Osteoblast (primary cell): Measurements from ENCODE around the gene PIEZO1. TPM values are rescaled to one million over a fixed set of nuclear protein-coding genes. Genes with fewer than 3 reads are reported as not detected.

Source experiments
- DNase-seq: peaks from one replicate; pipeline ENCODE4 v3.0.0; 2011; ENCODE audit warnings: low spot score, mixed read lengths; ENCODE audit not compliant: insufficient read length; ENCODE audit errors: missing footprints
- H2AFZ ChIP-seq: 2 replicates; pipeline ENCODE4 v1.6.0; 2011; ENCODE audit warnings: mild to moderate bottlenecking, low read length
- H3K27ac ChIP-seq: 2 replicates; pipeline ENCODE4 v1.5.1; 2011; ENCODE audit warnings: mild to moderate bottlenecking, low read depth, low read length, moderate library complexity
- H3K27me3 ChIP-seq: 2 replicates; pipeline ENCODE4 v1.6.0; 2012; ENCODE audit warnings: mild to moderate bottlenecking, control low read depth, inconsistent platforms, low read length, moderate library complexity; ENCODE audit not compliant: insufficient read depth
- H3K36me3 ChIP-seq: 2 replicates; pipeline ENCODE4 v1.5.1; 2011; ENCODE audit warnings: mild to moderate bottlenecking, low read length, control low read depth, moderate library complexity; ENCODE audit not compliant: insufficient read depth
- H3K4me1 ChIP-seq: 2 replicates; pipeline ENCODE4 v1.5.1; 2011; ENCODE audit warnings: mild to moderate bottlenecking, low read length, control low read depth, moderate library complexity; ENCODE audit not compliant: insufficient read depth
- H3K4me2 ChIP-seq: 2 replicates; pipeline ENCODE4 v1.6.0; 2011; ENCODE audit warnings: mild to moderate bottlenecking, low read length; ENCODE audit not compliant: insufficient read depth
- H3K4me3 ChIP-seq: fragments of 200-600 bp; sonication (generic); 3 replicates; pipeline ENCODE4 v1.5.1; 2012; ENCODE audit warnings: mild to moderate bottlenecking, low read length, inconsistent platforms; ENCODE audit not compliant: insufficient read depth
- H3K79me2 ChIP-seq: 2 replicates; pipeline ENCODE4 v1.6.0; 2012; ENCODE audit warnings: mild to moderate bottlenecking, low read length, control low read depth, inconsistent platforms; ENCODE audit not compliant: insufficient read depth
- H3K9me3 ChIP-seq: 2 replicates; pipeline ENCODE4 v1.5.1; 2011; ENCODE audit warnings: low read depth, low read length, control low read depth
- H4K20me1 ChIP-seq: 2 replicates; pipeline ENCODE4 v1.6.0; 2012; ENCODE audit warnings: mild to moderate bottlenecking, low read length, control low read depth; ENCODE audit not compliant: insufficient read depth
- CTCF ChIP-seq: IDR thresholded peaks from 2 replicates; pipeline ENCODE4 v1.5.1; 2011; ENCODE audit warnings: mild to moderate bottlenecking, low read depth, low read length, moderate library complexity; ENCODE audit errors: extremely low read depth
- total RNA-seq: library from RNA; depleted of rRNA; stranded (reverse); fragments of >200 nt; gene quantifications from 2 replicates; pipeline ENCODE4 v1.2.3, GENCODE V29; 2012

The PIEZO1 gene
- total RNA-seq, 1 donor = 207 TPM

- Histone ChIP-seq H3K79me2 (peaks cover 90% of the 10 kb centered on the region), H3K27ac (no peak overlapping the region), H3K4me3 (no peak overlapping the region), H3K36me3 (peaks cover 4% of the 10 kb centered on the region), H3K27me3 (no peaks in the 10 kb centered on the region), H3K9me3 (no peaks in the 10 kb centered on the region), H4K20me1 (peaks cover 68% of the 10 kb centered on the region), H2AFZ (no peak overlapping the region), H3K4me1 (peaks cover 26% of the 10 kb centered on the region), H3K4me2 (no peak overlapping the region)
- no peak for TF ChIP-seq CTCF
- no peak for DNase-seq
These were observed 32.5 kb downstream of the PIEZO1 start for GRCh38 chr16:88752386-88753002.

GRCh38 chr16:88750854-88751253 lies 34.2 kb downstream of the PIEZO1 start:
- peaks cover 24% of the 10 kb centered on the region for H3K4me1 ChIP-seq
- H3K79me2 ChIP-seq = peaks cover 94% of the 10 kb centered on the region
- H3K27ac ChIP-seq = no peak overlapping the region
- peaks cover 4% of the 10 kb centered on the region for H3K36me3 ChIP-seq
- no peak overlapping the region for H3K4me3 ChIP-seq
- no peak for DNase-seq
- no peaks in the 10 kb centered on the region for H3K27me3 ChIP-seq
- TF ChIP-seq CTCF = no peak
- no peaks in the 10 kb centered on the region for H3K9me3 ChIP-seq
- peaks cover 72% of the 10 kb centered on the region for H4K20me1 ChIP-seq
- H3K4me2 ChIP-seq = no peak overlapping the region
- H2AFZ ChIP-seq = no peak overlapping the region

- no peaks in the 10 kb centered on the region for H3K27me3 ChIP-seq
- no peak for TF ChIP-seq CTCF
- peaks cover 4% of the 10 kb centered on the region for H3K36me3 ChIP-seq
- no peak overlapping the region for H3K4me3 ChIP-seq
- DNase-seq = no peak
- H3K79me2 ChIP-seq = peaks cover 89% of the 10 kb centered on the region
- H3K9me3 ChIP-seq = no peaks in the 10 kb centered on the region
- H3K4me1 ChIP-seq = peaks cover 9% of the 10 kb centered on the region
- H3K4me2 ChIP-seq = no peak overlapping the region
- H2AFZ ChIP-seq = no peak overlapping the region
- peaks cover 63% of the 10 kb centered on the region for H4K20me1 ChIP-seq
- H3K27ac ChIP-seq = no peak overlapping the region
These were observed 35.7 kb downstream of the PIEZO1 start for GRCh38 chr16:88749358-88749757.

- H3K79me2 ChIP-seq = peaks cover 89% of the 10 kb centered on the region
- no peak overlapping the region for H3K4me2 ChIP-seq
- H3K4me1 ChIP-seq = no peaks in the 10 kb centered on the region
- no peak overlapping the region for H3K4me3 ChIP-seq
- no peaks in the 10 kb centered on the region for H3K9me3 ChIP-seq
- peaks cover 4% of the 10 kb centered on the region for H3K36me3 ChIP-seq
- TF ChIP-seq CTCF = no peak
- no peak overlapping the region for H3K27ac ChIP-seq
- H4K20me1 ChIP-seq = peaks cover 62% of the 10 kb centered on the region
- no peak overlapping the region for H2AFZ ChIP-seq
- DNase-seq = no peak
- no peaks in the 10 kb centered on the region for H3K27me3 ChIP-seq
These were observed 36.7 kb downstream of the PIEZO1 start for GRCh38 chr16:88748364-88748763.
